B cell (primary cell): ENCODE measurements around the gene MEF2B.

Experiments used
- CTCF ChIP-seq: fragments of 200-600 bp; IDR thresholded peaks from one replicate; pipeline ENCODE4 v1.8.0; 2022; ENCODE audit warnings: antibody characterized with exemption, mild to moderate bottlenecking
- EZH2 ChIP-seq: IDR thresholded peaks from 2 replicates; pipeline ENCODE4 v1.6.1; 2012; ENCODE audit warnings: borderline replicate concordance, low read depth, mild to moderate bottlenecking, moderate library complexity, low read length; ENCODE audit not compliant: insufficient read depth, poor library complexity, severe bottlenecking

- TF ChIP-seq EZH2 (no peak), CTCF (no peak)
Measured at GRCh38 chr19:19154768-19155494, 15.1 kb downstream of the MEF2B start.
